CD14-positive monocyte (primary cell): Measurements from ENCODE around the gene RNF167. TPM values are rescaled to one million over a fixed set of nuclear protein-coding genes. Genes with fewer than 3 reads are reported as not detected.

Experiments used
- DNase-seq, 3 donors: peaks; one replicate each; pipeline ENCODE4 v3.0.0-alpha.2; 2011 to 2022
- H2AFZ ChIP-seq: 2 replicates; pipeline ENCODE4 v1.6.0; 2012; ENCODE audit warnings: mild to moderate bottlenecking, low read depth, low read length, inconsistent platforms; ENCODE audit not compliant: insufficient read depth, poor library complexity, severe bottlenecking
- H3K27ac ChIP-seq, 2 donors: 1 replicate in 1 of 2; 2 replicates in 1 of 2; pipeline ENCODE4 v1.5.1; 2012 to 2013; ENCODE audit warnings: low read length in 2 of 2, control low read depth in 1 of 2, inconsistent platforms in 1 of 2, low read depth in 1 of 2, mild to moderate bottlenecking in 1 of 2
- H3K27me3 ChIP-seq, 2 donors: one replicate each; pipeline versions ENCODE4 v1.6.0 to v1.6.1; 2011 to 2013; ENCODE audit warnings: low read length in 2 of 2; ENCODE audit not compliant: control insufficient read depth in 2 of 2, insufficient read depth in 2 of 2
- H3K36me3 ChIP-seq, 2 donors: replicated peaks in 1 of 2; 1 replicate in 1 of 2; 2 replicates in 1 of 2; pipeline versions ENCODE4 v1.5.1 to v1.6.1; 2012 to 2013; ENCODE audit warnings: low read length in 2 of 2, control low read depth in 1 of 2, inconsistent platforms in 1 of 2, mild to moderate bottlenecking in 1 of 2; ENCODE audit not compliant: insufficient read depth in 2 of 2, control insufficient read depth in 1 of 2
- H3K4me1 ChIP-seq, 2 donors: 1 replicate in 1 of 2; 2 replicates in 1 of 2; pipeline versions ENCODE4 v1.5.1 to v1.6.1; 2012 to 2013; ENCODE audit warnings: low read length in 2 of 2, control low read depth in 1 of 2, inconsistent platforms in 1 of 2, mild to moderate bottlenecking in 1 of 2, moderate library complexity in 1 of 2; ENCODE audit not compliant: insufficient read depth in 2 of 2, control insufficient read depth in 1 of 2
- H3K4me2 ChIP-seq: replicated peaks from 2 replicates; pipeline ENCODE3; 2012; ENCODE audit warnings: low read length, moderate library complexity, mild to moderate bottlenecking; ENCODE audit not compliant: poor library complexity, severe bottlenecking; ENCODE audit errors: extremely low read depth
- H3K4me3 ChIP-seq, 3 experiments: fragments of 200-600 bp in 1 of 3; sonication (generic) in 1 of 3; replicated peaks in 1 of 3; 1 replicate in 2 of 3; 2 replicates in 1 of 3; pipeline ENCODE4 v1.5.1; 2011 to 2013; ENCODE audit warnings: low read length in 3 of 3, mild to moderate bottlenecking in 3 of 3, control low read depth in 2 of 3, low read depth in 2 of 3, inconsistent platforms in 1 of 3, moderate library complexity in 1 of 3
- H3K79me2 ChIP-seq: 2 replicates; pipeline ENCODE4 v1.6.0; 2012; ENCODE audit warnings: mild to moderate bottlenecking, control low read depth, inconsistent platforms, low read length, moderate library complexity; ENCODE audit not compliant: insufficient read depth
- H3K9ac ChIP-seq: 2 replicates; pipeline ENCODE4 v1.6.0; 2017; ENCODE audit warnings: low read length, mild to moderate bottlenecking; ENCODE audit not compliant: insufficient read depth, poor library complexity, severe bottlenecking
- H3K9me3 ChIP-seq, 2 donors: replicated peaks in 1 of 2; 1 replicate in 1 of 2; 2 replicates in 1 of 2; pipeline versions ENCODE4 v1.5.1 to v1.6.1; 2012 to 2013; ENCODE audit warnings: low read length in 2 of 2, control low read depth in 1 of 2; ENCODE audit not compliant: control insufficient read depth in 1 of 2, insufficient read depth in 1 of 2
- H4K20me1 ChIP-seq: 2 replicates; pipeline ENCODE4 v1.6.0; 2012; ENCODE audit warnings: mild to moderate bottlenecking, low read length, control low read depth, moderate library complexity; ENCODE audit not compliant: insufficient read depth
- H3K27ac Mint-ChIP-seq, 7 donors: one replicate each; pipeline ENCODE4 v1.8.0; 2020; ENCODE audit warnings: mild to moderate bottlenecking in 7 of 7, mixed read lengths in 7 of 7, moderate library complexity in 6 of 7, inconsistent platforms in 2 of 7
- H3K27me3 Mint-ChIP-seq, 3 donors: one replicate each; pipeline ENCODE4 v1.8.0; 2021 to 2022; ENCODE audit warnings: low read depth in 3 of 3, mild to moderate bottlenecking in 3 of 3, mixed read lengths in 3 of 3, moderate library complexity in 3 of 3, inconsistent platforms in 1 of 3
- H3K36me3 Mint-ChIP-seq, 2 donors: one replicate each; pipeline ENCODE4 v1.8.0; 2020; ENCODE audit warnings: mixed read lengths in 2 of 2, inconsistent platforms in 1 of 2, mild to moderate bottlenecking in 1 of 2
- H3K4me1 Mint-ChIP-seq: one replicate; pipeline ENCODE4 v1.8.0; 2020; ENCODE audit warnings: mild to moderate bottlenecking, mixed read lengths
- H3K4me3 Mint-ChIP-seq, 2 donors: one replicate each; pipeline ENCODE4 v1.8.0; 2020; ENCODE audit warnings: mild to moderate bottlenecking in 2 of 2, mixed read lengths in 2 of 2, moderate library complexity in 1 of 2
- H3K9me3 Mint-ChIP-seq, 7 donors: one replicate each; pipeline ENCODE4 v1.8.0; 2020 to 2022; ENCODE audit warnings: mixed read lengths in 7 of 7, mild to moderate bottlenecking in 6 of 7, moderate library complexity in 6 of 7, inconsistent platforms in 2 of 7
- CTCF ChIP-seq: fragments of 200-600 bp; IDR thresholded peaks from one replicate; pipeline ENCODE4 v1.8.0; 2022; ENCODE audit warnings: antibody characterized with exemption, mild to moderate bottlenecking
- WGBS: methylation state at CpG from one replicate; pipeline ENCODE4 v1.1.5; 2013; ENCODE audit warnings: missing lambda C conversion rate; ENCODE audit not compliant: insufficient coverage; 5-methylcytosine and 5-hydroxymethylcytosine counted together
- intact Hi-C, 2 donors: fragments of 100-400 bp; cut with micrococcal nuclease; formaldehyde crosslinking; loops; one replicate each; pipeline versions ENCODE4 v1.15.0 to v1.15.1; 2023
- polyA plus RNA-seq, 3 donors: library from polyadenylated mRNA; depleted of rRNA in 1 of 3; unstranded in 2 of 3; stranded (reverse) in 1 of 3; fragments of 300-500 nt in 2 of 3; fragments of >200 nt in 1 of 3; fragmentation: Illumina TruSeq in 2 of 3; gene quantifications; 1 replicate in 2 of 3; 2 replicates in 1 of 3; pipeline ENCODE4 v1.2.3, GENCODE V29; 2012 to 2021

Gene RNF167
- polyA plus RNA-seq, 3 donors = 17.2 to 105 (median 20.6) TPM

- H3K36me3 Mint-ChIP-seq = peaks cover 28 to 33% of the 10 kb centered on the region in 2 donors
- peak overlapping the region; percentile 65 for H3K9ac ChIP-seq
- DNase-seq = peak; percentile 76 to 93 (median 91)
- peaks cover 0 to 12% (median 3%) of the 10 kb centered on the region in 7 donors for H3K9me3 Mint-ChIP-seq
- H3K4me1 Mint-ChIP-seq = peaks cover 45% of the 10 kb centered on the region
- 9% methylated on average over 56 of the region's 65 CpGs for WGBS
- H3K79me2 ChIP-seq = no peaks in the 10 kb centered on the region
- peaks cover 47 to 52% of the 10 kb centered on the region in 2 donors for H3K4me1 ChIP-seq
- peak overlapping the region; percentile 89 to 91 for H3K4me3 Mint-ChIP-seq
- H3K9me3 ChIP-seq = no peaks in the 10 kb centered on the region
- H4K20me1 ChIP-seq = no peaks in the 10 kb centered on the region
- H2AFZ ChIP-seq = no peak overlapping the region
- peaks cover 0 to 26% of the 10 kb centered on the region in 2 donors for H3K27me3 ChIP-seq
- H3K4me3 ChIP-seq = peak overlapping the region; percentile 33 to 83 (median 40)
- intact Hi-C loops = loop anchor here (1.0 to 10.0 kb wide), 3 partner anchors 47 to 164 kb away; partner anchors contain the start of genes PFN1 (in 1 of the 2) and SPAG7 (in 1 of the 2)
- peaks cover 41 to 59% (median 52%) of the 10 kb centered on the region in 3 donors for H3K27me3 Mint-ChIP-seq
- H3K27ac ChIP-seq = peak overlapping the region; percentile 16 to 79
- peak overlapping the region; percentile 82 to 97 (median 91) for H3K27ac Mint-ChIP-seq
- no peak for TF ChIP-seq CTCF
- peak overlapping the region; percentile 89 for H3K4me2 ChIP-seq
- peaks cover 21 to 23% of the 10 kb centered on the region in 2 donors for H3K36me3 ChIP-seq
Measured at GRCh38 chr17:4900231-4901107, 39.6 kb upstream of the RNF167 start.

GRCh38 chr17:4901108-4901647 lies 38.9 kb upstream of the RNF167 start:
- Histone ChIP-seq H3K4me3 (peak overlapping the region; percentile 21 to 83 (median 30)), H3K9me3 (no peaks in the 10 kb centered on the region), H3K4me2 (peak overlapping the region; percentile 89), H3K36me3 (peaks cover 14 to 16% of the 10 kb centered on the region in 2 donors), H4K20me1 (no peaks in the 10 kb centered on the region), H3K27ac (peak overlapping the region; percentile 16 to 79), H3K4me1 (peaks cover 47 to 52% of the 10 kb centered on the region in 2 donors), H3K27me3 (peaks cover 0 to 26% of the 10 kb centered on the region in 2 donors), H3K9ac (peak overlapping the region; percentile 65), H3K79me2 (no peaks in the 10 kb centered on the region), H2AFZ (no peak overlapping the region)
- H3K4me3 Mint-ChIP-seq = peak overlapping the region; percentile 89 to 91
- WGBS = 34% methylated on average over 37 of the region's 37 CpGs
- TF ChIP-seq CTCF = no peak
- DNase-seq = peak in 2 of 3 donors; percentile 5 to 27
- peaks cover 41 to 59% (median 54%) of the 10 kb centered on the region in 3 donors for H3K27me3 Mint-ChIP-seq
- intact Hi-C loops = loop anchor here (1.0 to 10.0 kb wide), 3 partner anchors 46 to 164 kb away; partner anchors contain the start of genes PFN1 (in 1 of the 2) and SPAG7 (in 1 of the 2)
- H3K4me1 Mint-ChIP-seq = peaks cover 43% of the 10 kb centered on the region
- peaks cover 21 to 26% of the 10 kb centered on the region in 2 donors for H3K36me3 Mint-ChIP-seq
- H3K27ac Mint-ChIP-seq = peak overlapping the region; percentile 70 to 97 (median 91)
- peaks cover 0 to 12% (median 3%) of the 10 kb centered on the region in 7 donors for H3K9me3 Mint-ChIP-seq
